ENCODE data around the gene RAPGEF6.
"Not testable (repeated sequence)": the region's sequence is repeated elsewhere in the genome, so short reads cannot be mapped to it uniquely, and the experiment has no call there.

RAPGEF6 gene, protein sequence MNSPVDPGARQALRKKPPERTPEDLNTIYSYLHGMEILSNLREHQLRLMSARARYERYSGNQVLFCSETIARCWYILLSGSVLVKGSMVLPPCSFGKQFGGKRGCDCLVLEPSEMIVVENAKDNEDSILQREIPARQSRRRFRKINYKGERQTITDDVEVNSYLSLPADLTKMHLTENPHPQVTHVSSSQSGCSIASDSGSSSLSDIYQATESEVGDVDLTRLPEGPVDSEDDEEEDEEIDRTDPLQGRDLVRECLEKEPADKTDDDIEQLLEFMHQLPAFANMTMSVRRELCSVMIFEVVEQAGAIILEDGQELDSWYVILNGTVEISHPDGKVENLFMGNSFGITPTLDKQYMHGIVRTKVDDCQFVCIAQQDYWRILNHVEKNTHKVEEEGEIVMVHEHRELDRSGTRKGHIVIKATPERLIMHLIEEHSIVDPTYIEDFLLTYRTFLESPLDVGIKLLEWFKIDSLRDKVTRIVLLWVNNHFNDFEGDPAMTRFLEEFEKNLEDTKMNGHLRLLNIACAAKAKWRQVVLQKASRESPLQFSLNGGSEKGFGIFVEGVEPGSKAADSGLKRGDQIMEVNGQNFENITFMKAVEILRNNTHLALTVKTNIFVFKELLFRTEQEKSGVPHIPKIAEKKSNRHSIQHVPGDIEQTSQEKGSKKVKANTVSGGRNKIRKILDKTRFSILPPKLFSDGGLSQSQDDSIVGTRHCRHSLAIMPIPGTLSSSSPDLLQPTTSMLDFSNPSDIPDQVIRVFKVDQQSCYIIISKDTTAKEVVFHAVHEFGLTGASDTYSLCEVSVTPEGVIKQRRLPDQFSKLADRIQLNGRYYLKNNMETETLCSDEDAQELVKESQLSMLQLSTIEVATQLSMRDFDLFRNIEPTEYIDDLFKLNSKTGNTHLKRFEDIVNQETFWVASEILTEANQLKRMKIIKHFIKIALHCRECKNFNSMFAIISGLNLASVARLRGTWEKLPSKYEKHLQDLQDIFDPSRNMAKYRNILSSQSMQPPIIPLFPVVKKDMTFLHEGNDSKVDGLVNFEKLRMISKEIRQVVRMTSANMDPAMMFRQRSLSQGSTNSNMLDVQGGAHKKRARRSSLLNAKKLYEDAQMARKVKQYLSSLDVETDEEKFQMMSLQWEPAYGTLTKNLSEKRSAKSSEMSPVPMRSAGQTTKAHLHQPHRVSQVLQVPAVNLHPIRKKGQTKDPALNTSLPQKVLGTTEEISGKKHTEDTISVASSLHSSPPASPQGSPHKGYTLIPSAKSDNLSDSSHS (N-terminal part only)

GRCh38 chr5:131634996-131635683, at the start of gene RAPGEF6:
Gene RAPGEF6 (minus strand): TSS chr5:131635229. CDS start chr5:131635030, 199 bp downstream.
- peak; percentile 83 for DNase-seq (ENCODE audit: low spot score)
- TF ChIP-seq CTCF (IDR thresholded peaks at IDR 0.05; ENCODE audit: extremely low read depth, missing control alignments): no peak

GRCh38 chr5:131684595-131684994, 49.6 kb upstream of the RAPGEF6 start:
- TF ChIP-seq CTCF (IDR thresholded peaks at IDR 0.05; ENCODE audit: extremely low read depth, missing control alignments): no peak
- no peak for DNase-seq (ENCODE audit: low spot score)

GRCh38 chr5:131684051-131684450, 49.0 kb upstream of the RAPGEF6 start:
- no peak for DNase-seq (ENCODE audit: low spot score)
- no peak for TF ChIP-seq CTCF (IDR thresholded peaks at IDR 0.05; ENCODE audit: extremely low read depth, missing control alignments)

GRCh38 chr5:131682826-131683225, 47.8 kb upstream of the RAPGEF6 start:
- TF ChIP-seq CTCF (IDR thresholded peaks at IDR 0.05; ENCODE audit: extremely low read depth, missing control alignments): no peak

GRCh38 chr5:131682175-131682574, 47.1 kb upstream of the RAPGEF6 start:
- no peak for TF ChIP-seq CTCF (IDR thresholded peaks at IDR 0.05; ENCODE audit: extremely low read depth, missing control alignments)
- DNase-seq (ENCODE audit: low spot score): no peak

More at GRCh38 chr5:131682826-131683225, 47.8 kb upstream of the RAPGEF6 start:
- no peak for DNase-seq (ENCODE audit: low spot score)

DNA sequence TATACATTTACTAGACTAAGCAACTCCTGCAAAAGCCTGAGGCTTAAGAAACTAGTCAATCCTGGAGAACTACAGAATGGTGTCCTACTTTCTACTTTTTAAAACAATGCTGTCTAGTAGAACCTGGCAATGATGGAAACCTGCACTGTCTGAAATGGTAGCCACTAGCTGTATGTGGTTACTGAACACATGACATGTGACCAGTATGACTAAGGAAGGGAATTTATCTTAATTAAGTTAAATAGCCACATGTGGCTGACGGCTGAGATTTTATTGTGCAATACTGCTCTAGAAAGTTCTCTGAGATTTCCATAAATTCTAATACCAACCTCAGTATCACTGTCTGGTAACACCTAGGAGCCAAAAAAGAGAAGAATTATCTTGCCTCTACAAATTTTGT, 44.9 kb upstream of the RAPGEF6 start:
- no peak for TF ChIP-seq CTCF (IDR thresholded peaks at IDR 0.05; ENCODE audit: extremely low read depth, missing control alignments)
- DNase-seq (ENCODE audit: low spot score): no peak

- DNase-seq (ENCODE audit: low spot score): not testable (repeated sequence)
These were observed 43.2 kb upstream of the RAPGEF6 start for GRCh38 chr5:131678273-131678672.

Data from GM20000 (cell line).